NB4 (cell line): ENCODE measurements around the gene TOGARAM2.

Experiments
- CTCF ChIP-seq: IDR thresholded peaks from one replicate; pipeline ENCODE4 v1.5.1; 2012; ENCODE audit warnings: low read depth, low read length
- MAX ChIP-seq: IDR thresholded peaks from 2 replicates; pipeline ENCODE4 v1.6.1; 2011; ENCODE audit warnings: low read depth, low read length
- POLR2A ChIP-seq: IDR thresholded peaks from 2 replicates; pipeline ENCODE4 v1.6.1; 2011; ENCODE audit warnings: mild to moderate bottlenecking; ENCODE audit not compliant: insufficient read length; ENCODE audit errors: extremely low read depth

DNA sequence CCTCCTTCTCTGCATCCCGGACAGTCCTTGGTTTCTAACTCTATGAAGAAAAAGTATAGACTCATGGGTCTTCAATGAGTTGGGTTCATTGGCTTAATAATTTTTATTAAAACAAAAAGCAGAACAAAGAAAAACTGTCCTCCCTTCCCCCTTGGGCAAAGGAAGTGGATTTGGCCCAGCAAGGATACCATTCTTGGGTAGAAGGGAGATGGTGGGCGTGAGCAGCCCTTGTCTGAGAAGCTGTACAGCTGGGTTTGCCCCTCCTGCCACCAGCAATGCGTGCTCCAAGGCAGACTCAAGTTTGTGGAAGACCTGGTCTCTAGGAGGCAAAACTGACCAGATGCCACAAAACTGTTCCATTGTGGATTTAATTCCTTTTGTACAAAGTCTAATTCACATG, 80.5 kb downstream of the TOGARAM2 start:
- TF ChIP-seq CTCF (no peak), POLR2A (no peak), MAX (no peak)
